ENCODE measurements around the gene ATR.

DNA sequence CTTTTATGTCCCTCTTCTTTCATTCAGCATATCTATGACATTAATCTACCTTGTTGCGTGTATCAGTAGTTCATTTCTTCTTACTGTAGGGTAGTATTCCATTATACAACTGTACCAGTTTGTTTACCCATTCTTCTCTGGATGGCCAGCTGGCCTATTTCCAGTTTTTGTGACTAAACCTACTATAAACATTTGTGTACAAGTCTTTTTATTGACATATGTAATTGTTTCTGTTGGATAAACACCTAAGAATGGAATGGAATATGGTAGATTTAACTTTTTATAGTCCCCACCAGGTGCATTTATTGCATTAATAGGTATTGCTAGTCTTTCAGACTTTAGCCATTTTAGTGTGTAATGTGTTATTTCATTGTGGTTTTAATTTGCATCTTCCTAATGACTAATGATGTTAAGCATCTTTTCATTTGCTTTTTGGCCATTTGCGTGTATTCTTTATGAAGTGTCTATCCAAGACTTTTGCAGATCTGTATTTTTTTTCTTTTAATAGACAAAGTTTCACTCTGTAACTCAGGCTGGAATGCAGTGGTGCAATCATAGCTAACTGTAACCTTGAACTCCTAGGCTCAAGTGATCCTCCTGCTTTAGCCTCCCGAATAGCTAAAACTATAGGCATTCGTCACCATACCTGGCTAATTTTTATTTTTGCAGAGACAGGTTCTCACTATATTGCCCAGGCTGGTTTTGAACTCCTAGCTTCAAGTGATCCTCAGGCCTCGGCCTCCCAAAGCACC lies 88.8 kb downstream of the ATR start:
- TF ChIP-seq, protein P1, sequence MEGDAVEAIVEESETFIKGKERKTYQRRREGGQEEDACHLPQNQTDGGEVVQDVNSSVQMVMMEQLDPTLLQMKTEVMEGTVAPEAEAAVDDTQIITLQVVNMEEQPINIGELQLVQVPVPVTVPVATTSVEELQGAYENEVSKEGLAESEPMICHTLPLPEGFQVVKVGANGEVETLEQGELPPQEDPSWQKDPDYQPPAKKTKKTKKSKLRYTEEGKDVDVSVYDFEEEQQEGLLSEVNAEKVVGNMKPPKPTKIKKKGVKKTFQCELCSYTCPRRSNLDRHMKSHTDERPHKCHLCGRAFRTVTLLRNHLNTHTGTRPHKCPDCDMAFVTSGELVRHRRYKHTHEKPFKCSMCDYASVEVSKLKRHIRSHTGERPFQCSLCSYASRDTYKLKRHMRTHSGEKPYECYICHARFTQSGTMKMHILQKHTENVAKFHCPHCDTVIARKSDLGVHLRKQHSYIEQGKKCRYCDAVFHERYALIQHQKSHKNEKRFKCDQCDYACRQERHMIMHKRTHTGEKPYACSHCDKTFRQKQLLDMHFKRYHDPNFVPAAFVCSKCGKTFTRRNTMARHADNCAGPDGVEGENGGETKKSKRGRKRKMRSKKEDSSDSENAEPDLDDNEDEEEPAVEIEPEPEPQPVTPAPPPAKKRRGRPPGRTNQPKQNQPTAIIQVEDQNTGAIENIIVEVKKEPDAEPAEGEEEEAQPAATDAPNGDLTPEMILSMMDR (IDR thresholded peaks at IDR 0.05), result no peak
- no peak for TF ChIP-seq POLR2A (IDR thresholded peaks at IDR 0.05)

Data from breast epithelium (tissue), 3 donors.